Duodenal mucosa (tissue), 2 donors: Measurements from ENCODE around the gene ENOSF1.
"Not testable (repeated sequence)": the region's sequence is repeated elsewhere in the genome, so short reads cannot be mapped to it uniquely, and the experiment has no call there.

Source experiments
- H3K27ac ChIP-seq: one replicate; pipeline ENCODE4 v1.7.0; 2013; ENCODE audit warnings: low read depth, low read length
- H3K27me3 ChIP-seq, 2 donors: one replicate each; pipeline ENCODE4 v1.7.0; 2013; ENCODE audit warnings: low read length in 2 of 2, control low read depth in 1 of 2; ENCODE audit not compliant: insufficient read depth in 2 of 2, control insufficient read depth in 1 of 2
- H3K36me3 ChIP-seq, 2 donors: one replicate each; pipeline ENCODE4 v1.7.0; 2013; ENCODE audit warnings: low read length in 2 of 2, control low read depth in 1 of 2; ENCODE audit not compliant: insufficient read depth in 2 of 2, control insufficient read depth in 1 of 2
- H3K4me1 ChIP-seq, 2 donors: one replicate each; pipeline ENCODE4 v1.7.0; 2013; ENCODE audit warnings: low read length in 2 of 2, control low read depth in 1 of 2; ENCODE audit not compliant: insufficient read depth in 2 of 2, control insufficient read depth in 1 of 2
- H3K4me3 ChIP-seq, 2 donors: one replicate each; pipeline ENCODE4 v1.7.0; 2013; ENCODE audit warnings: low read length in 2 of 2, low read depth in 1 of 2
- H3K9ac ChIP-seq, 2 donors: one replicate each; pipeline ENCODE4 v1.7.0; 2013; ENCODE audit warnings: low read length in 2 of 2, low read depth in 1 of 2
- H3K9me3 ChIP-seq, 2 donors: one replicate each; pipeline ENCODE4 v1.7.0; 2013; ENCODE audit warnings: low read length in 2 of 2, control low read depth in 1 of 2; ENCODE audit not compliant: control insufficient read depth in 1 of 2

Gene ENOSF1

GRCh38 chr18:683531-683930 lies 28.9 kb downstream of the ENOSF1 start:
- Histone ChIP-seq H3K36me3 (peaks cover 13 to 58% of the 10 kb centered on the region in 2 donors), H3K27ac (no peak overlapping the region), H3K9ac (no peak overlapping the region), H3K9me3 (no peaks in the 10 kb centered on the region), H3K27me3 (no peaks in the 10 kb centered on the region), H3K4me1 (peaks cover 8 to 10% of the 10 kb centered on the region in 2 donors), H3K4me3 (no peak overlapping the region)

DNA sequence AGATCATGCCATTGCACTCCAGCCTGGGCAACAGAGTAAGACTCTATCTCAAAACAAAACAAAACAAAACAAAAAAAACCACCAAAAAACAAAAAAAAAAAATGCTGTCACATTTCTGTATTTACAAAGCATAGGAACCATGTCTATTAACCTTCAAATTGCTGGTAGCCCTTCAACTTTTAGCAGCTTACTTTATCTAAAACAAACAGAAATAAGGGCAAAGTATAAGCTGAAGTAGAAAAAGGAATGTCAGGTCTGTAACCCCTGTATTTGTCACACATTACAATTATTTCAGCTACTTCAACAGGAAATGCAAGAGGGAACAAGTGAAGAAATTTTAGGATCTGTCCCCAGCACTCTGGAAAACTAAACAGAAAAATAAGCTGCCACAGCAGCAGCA lies 29.6 kb downstream of the ENOSF1 start:
- no peak overlapping the region for H3K9ac ChIP-seq
- no peaks in the 10 kb centered on the region for H3K27me3 ChIP-seq
- H3K4me1 ChIP-seq: peaks cover 8 to 10% of the 10 kb centered on the region in 2 donors
- no peaks in the 10 kb centered on the region for H3K9me3 ChIP-seq
- peaks cover 13 to 56% of the 10 kb centered on the region in 2 donors for H3K36me3 ChIP-seq
- no peak overlapping the region for H3K4me3 ChIP-seq
- no peak overlapping the region for H3K27ac ChIP-seq

DNA sequence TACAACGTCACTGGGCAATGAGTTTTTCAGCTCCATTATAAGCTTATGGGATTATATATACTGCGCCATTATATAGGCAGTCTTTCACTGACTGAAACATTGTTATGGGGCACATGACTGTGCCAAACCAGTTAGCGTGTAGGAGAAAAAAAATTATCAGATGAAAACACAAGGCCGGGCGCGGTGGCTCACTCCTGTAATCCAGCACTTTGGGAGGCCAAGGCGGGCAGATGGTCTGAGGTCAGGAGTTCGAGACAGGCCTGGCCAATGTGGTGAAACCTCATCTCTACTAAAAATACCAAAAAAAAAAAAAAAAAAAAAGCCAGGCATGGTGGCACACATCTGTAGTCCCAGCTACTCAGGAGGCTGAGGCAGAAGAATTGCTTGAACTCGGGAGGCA lies 30.0 kb downstream of the ENOSF1 start:
- not testable (repeated sequence) for H3K4me3 ChIP-seq, H3K27me3 ChIP-seq, H3K27ac ChIP-seq, H3K9me3 ChIP-seq, H3K9ac ChIP-seq
- peaks cover 12 to 57% of the 10 kb centered on the region in 2 donors for H3K36me3 ChIP-seq
- peaks cover 8 to 10% of the 10 kb centered on the region in 2 donors for H3K4me1 ChIP-seq

DNA sequence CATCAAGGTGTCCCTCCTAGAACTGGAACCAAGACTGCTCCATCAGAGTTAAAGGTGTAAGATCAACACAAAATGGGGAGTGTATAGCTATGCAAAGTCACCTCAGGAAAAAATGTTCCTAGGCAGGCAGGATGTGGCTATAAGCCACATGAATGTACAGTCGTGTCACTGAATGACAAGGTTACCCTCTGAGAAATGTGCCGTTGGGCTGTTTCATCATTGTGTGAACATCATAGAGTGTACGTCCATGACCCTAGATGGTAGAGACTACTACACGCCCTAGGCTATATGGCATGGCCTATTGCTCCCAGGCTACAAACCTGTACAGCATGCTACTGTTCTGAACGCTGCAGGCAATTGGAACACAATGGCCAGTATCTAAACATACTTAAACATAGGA lies 30.4 kb downstream of the ENOSF1 start:
- peaks cover 8 to 57% of the 10 kb centered on the region in 2 donors for H3K36me3 ChIP-seq
- no peak overlapping the region for H3K27ac ChIP-seq
- H3K27me3 ChIP-seq: no peaks in the 10 kb centered on the region
- no peaks in the 10 kb centered on the region for H3K9me3 ChIP-seq
- no peak overlapping the region for H3K4me3 ChIP-seq
- no peak overlapping the region for H3K9ac ChIP-seq
- peaks cover 8 to 10% of the 10 kb centered on the region in 2 donors for H3K4me1 ChIP-seq

DNA sequence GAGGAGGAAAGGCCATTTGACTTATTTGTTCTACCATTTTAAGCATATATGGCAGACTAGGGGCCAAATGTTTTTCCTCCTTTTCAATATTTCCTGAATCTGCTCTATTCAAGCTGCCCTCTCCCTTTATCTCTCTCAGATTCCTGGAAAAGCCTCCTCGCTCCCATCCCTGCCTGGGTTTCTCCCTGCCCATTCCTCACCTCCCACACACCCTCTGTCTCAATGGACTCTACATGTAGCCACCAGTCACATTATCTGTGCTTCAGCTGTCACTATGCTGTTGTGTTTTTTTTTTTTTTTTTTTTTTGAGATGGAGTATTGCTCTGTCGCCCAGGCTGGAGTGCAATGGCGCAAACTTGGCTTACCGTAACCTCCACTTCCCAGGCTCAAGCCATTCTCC lies 32.0 kb downstream of the ENOSF1 start:
- peaks cover 8 to 58% of the 10 kb centered on the region in 2 donors for H3K36me3 ChIP-seq

DNA sequence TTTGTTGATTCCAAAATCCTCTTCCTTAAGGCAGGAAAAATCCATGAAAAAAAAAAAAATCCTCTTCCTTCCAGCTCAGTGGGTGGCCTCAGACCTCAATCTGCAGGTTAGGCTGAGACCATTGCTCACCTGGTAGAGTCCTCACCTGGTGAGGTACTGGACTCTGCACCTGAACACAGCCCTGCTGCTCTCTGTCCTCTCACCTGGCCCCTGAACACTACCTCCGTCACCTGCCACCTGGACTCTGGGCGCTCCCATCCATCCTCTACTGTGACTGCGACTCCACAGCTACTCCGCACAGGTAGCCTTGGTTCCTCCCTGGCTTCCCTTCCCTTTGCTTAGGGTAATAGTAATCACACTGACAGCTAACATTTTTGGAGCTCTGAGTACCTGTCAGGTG lies 32.9 kb downstream of the ENOSF1 start:
- Histone ChIP-seq H3K27me3 (no peaks in the 10 kb centered on the region), H3K4me1 (peaks cover 8 to 10% of the 10 kb centered on the region in 2 donors), H3K4me3 (no peak overlapping the region), H3K9ac (no peak overlapping the region), H3K27ac (no peak overlapping the region), H3K36me3 (peaks cover 8 to 64% of the 10 kb centered on the region in 2 donors), H3K9me3 (no peaks in the 10 kb centered on the region)

More for the DNA sequence above, 32.0 kb downstream of the ENOSF1 start:
- H3K9ac ChIP-seq: no peak overlapping the region
- no peaks in the 10 kb centered on the region for H3K27me3 ChIP-seq
- peaks cover 8 to 10% of the 10 kb centered on the region in 2 donors for H3K4me1 ChIP-seq
- no peaks in the 10 kb centered on the region for H3K9me3 ChIP-seq
- no peak overlapping the region for H3K27ac ChIP-seq
- H3K4me3 ChIP-seq: no peak overlapping the region

GRCh38 chr18:678482-679182 lies 33.8 kb downstream of the ENOSF1 start:
- Histone ChIP-seq H3K9me3 (no peaks in the 10 kb centered on the region), H3K27ac (no peak overlapping the region), H3K36me3 (peaks cover 11 to 70% of the 10 kb centered on the region in 2 donors), H3K4me3 (no peak overlapping the region), H3K9ac (no peak overlapping the region), H3K4me1 (peaks cover 8 to 10% of the 10 kb centered on the region in 2 donors), H3K27me3 (no peaks in the 10 kb centered on the region)

DNA sequence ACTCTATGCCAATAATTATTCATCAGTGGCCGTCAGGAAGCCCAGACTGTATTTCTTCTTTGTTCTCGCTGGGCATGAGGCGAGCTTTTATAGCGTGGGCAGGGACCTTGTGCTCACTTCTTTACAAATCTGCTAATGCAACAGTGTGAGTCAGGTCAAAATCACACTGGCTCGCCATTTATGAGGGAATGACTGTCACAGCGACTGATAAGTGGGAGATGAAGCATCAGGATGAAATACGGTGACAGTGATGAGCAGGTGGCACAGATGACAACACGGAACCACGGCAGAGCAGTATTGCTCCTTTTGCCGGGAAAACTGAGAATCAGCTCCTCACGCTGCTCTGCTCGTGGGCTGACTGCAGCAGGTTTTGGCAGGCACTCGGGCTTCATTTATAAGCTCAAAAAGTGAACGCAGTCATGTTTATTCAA lies 34.5 kb downstream of the ENOSF1 start:
- Histone ChIP-seq H3K27ac (no peak overlapping the region), H3K36me3 (peaks cover 11 to 71% of the 10 kb centered on the region in 2 donors), H3K4me3 (no peak overlapping the region), H3K27me3 (no peaks in the 10 kb centered on the region), H3K9ac (no peak overlapping the region), H3K4me1 (peaks cover 2 to 5% of the 10 kb centered on the region in 2 donors), H3K9me3 (no peaks in the 10 kb centered on the region)

GRCh38 chr18:677145-677544 lies 35.3 kb downstream of the ENOSF1 start:
- Histone ChIP-seq H3K9me3 (no peaks in the 10 kb centered on the region), H3K27ac (no peak overlapping the region), H3K27me3 (no peaks in the 10 kb centered on the region), H3K4me1 (peaks cover 0 to 2% of the 10 kb centered on the region in 2 donors), H3K4me3 (no peak overlapping the region), H3K9ac (no peak overlapping the region), H3K36me3 (peaks cover 13 to 76% of the 10 kb centered on the region in 2 donors)

GRCh38 chr18:676736-677135 lies 35.7 kb downstream of the ENOSF1 start:
- no peak overlapping the region for H3K4me3 ChIP-seq
- peaks cover 9 to 74% of the 10 kb centered on the region in 2 donors for H3K36me3 ChIP-seq
- H3K27ac ChIP-seq: no peak overlapping the region
- H3K9ac ChIP-seq: no peak overlapping the region
- H3K4me1 ChIP-seq: no peaks in the 10 kb centered on the region
- no peaks in the 10 kb centered on the region for H3K27me3 ChIP-seq
- H3K9me3 ChIP-seq: no peaks in the 10 kb centered on the region
